GM12878 (cell line): ENCODE measurements around the gene PLA2G3. TPM values are rescaled to one million over a fixed set of nuclear protein-coding genes. Genes with fewer than 3 reads are reported as not detected.

Source experiments
- ATAC-seq: fragments of 200-7000 bp; cut with Tn5 transposase; 3 replicates; pipeline ENCODE4 v1.9.1; 2020; ENCODE audit warnings: mild to moderate bottlenecking, moderate library complexity
- BruUV-seq: library from RNA; stranded (reverse); fragments of 400-500 nt; replicated peaks from 2 replicates; lab custom pipeline; 2021; lab: Mats Ljungman, UMichigan
- CTCF ChIA-PET: fragments of 300-600 bp; sonication (Branson Sonifier 250); formaldehyde crosslinking; extraction: SDS; loops from one replicate; lab custom pipeline; 2021; ENCODE audit warnings: inconsistent platforms; lab: Yijun Ruan, JAX
- POLR2A ChIA-PET: fragments of 350-600 bp; formaldehyde crosslinking; extraction: SDS; loops from one replicate; lab custom pipeline; 2021; ENCODE audit warnings: inconsistent platforms; lab: Charles Lee
- RAD21 ChIA-PET: fragments of 300-600 bp; sonication (Branson Sonifier 250); formaldehyde crosslinking; loops from one replicate; lab custom pipeline; 2023; ENCODE audit warnings: antibody characterized with exemption; ENCODE audit not compliant: unreplicated experiment; lab: Charles Lee
- SMC1A ChIA-PET: fragments of 300-600 bp; sonication (Branson Sonifier 250); formaldehyde crosslinking; loops from one replicate; lab custom pipeline; 2023; ENCODE audit not compliant: unreplicated experiment, uncharacterized antibody; lab: Charles Lee
- DNase-seq: peaks from one replicate; pipeline ENCODE4 v3.0.0-alpha.2; 2011; ENCODE audit warnings: low read depth, low spot score
- FAIRE-seq: peaks from 3 replicates; lab custom pipeline; 2011; peaks lifted over from hg19 to GRCh38; lab: Jason Lieb, UNC
- H2AFZ ChIP-seq: 2 replicates; pipeline ENCODE4 v1.6.0; 2011; ENCODE audit warnings: low read depth, low read length, control low read depth; ENCODE audit not compliant: control insufficient read depth
- H3K27ac ChIP-seq: 2 replicates; pipeline ENCODE4 v1.5.1; 2011; ENCODE audit warnings: control low read depth; ENCODE audit not compliant: control insufficient read depth, insufficient read depth
- H3K27me3 ChIP-seq, 2 experiments: replicated peaks in 1 of 2; 2 replicates each; pipeline versions ENCODE4 v1.6.0 to v1.6.1; 2011; ENCODE audit warnings: low read length in 1 of 2; ENCODE audit not compliant: control insufficient read depth in 2 of 2, insufficient read depth in 2 of 2
- H3K36me3 ChIP-seq, 2 experiments: 2 replicates each; pipeline ENCODE4 v1.5.1; 2011; ENCODE audit warnings: low read length in 1 of 2; ENCODE audit not compliant: control insufficient read depth in 2 of 2, insufficient read depth in 2 of 2
- H3K4me1 ChIP-seq: 2 replicates; pipeline ENCODE4 v1.6.1; 2011; ENCODE audit warnings: mild to moderate bottlenecking, low read length, moderate library complexity, mixed read lengths; ENCODE audit not compliant: control insufficient read depth, insufficient read depth
- H3K4me2 ChIP-seq: 2 replicates; pipeline ENCODE4 v1.6.0; 2011; ENCODE audit warnings: control low read depth; ENCODE audit not compliant: control insufficient read depth, insufficient read depth
- H3K4me3 ChIP-seq: fragments of 200-600 bp; sonication (generic); 2 replicates; pipeline ENCODE4 v1.5.1; 2016
- H3K79me2 ChIP-seq: 2 replicates; pipeline ENCODE4 v1.6.0; 2011; ENCODE audit warnings: low read length; ENCODE audit not compliant: control insufficient read depth, insufficient read depth
- H3K9ac ChIP-seq: 2 replicates; pipeline ENCODE4 v1.8.0; 2011; ENCODE audit warnings: low read length, control low read depth, mixed read lengths; ENCODE audit not compliant: control insufficient read depth, insufficient read depth
- H3K9me3 ChIP-seq: replicated peaks from 3 replicates; pipeline ENCODE4 v1.5.1; 2011; ENCODE audit warnings: mild to moderate bottlenecking, low read length; ENCODE audit not compliant: control insufficient read depth, insufficient read depth
- H4K20me1 ChIP-seq: 2 replicates; pipeline ENCODE4 v1.6.0; 2011; ENCODE audit not compliant: control insufficient read depth, insufficient read depth
- CHD1 ChIP-seq: IDR thresholded peaks from 2 replicates; pipeline ENCODE4 v1.6.1; 2012; ENCODE audit warnings: low read depth, low read length, improper control_type of control experiment
- EGR1 ChIP-seq, 2 experiments: IDR thresholded peaks; 1 replicate in 1 of 2; 2 replicates in 1 of 2; pipeline ENCODE4 v1.6.1; 2011 to 2012; ENCODE audit warnings: low read depth in 2 of 2, low read length in 2 of 2, borderline replicate concordance in 1 of 2, mild to moderate bottlenecking in 1 of 2, moderate library complexity in 1 of 2
- GATAD2B ChIP-seq: fragments of 450-650 bp; conservative IDR thresholded peaks from 2 replicates; pipeline ENCODE4 v1.6.1; 2017; ENCODE audit warnings: low read depth, mild to moderate bottlenecking, moderate library complexity
- IKZF1 ChIP-seq: fragments of 450-650 bp; conservative IDR thresholded peaks from 2 replicates; pipeline ENCODE4 v1.6.1; 2017; ENCODE audit warnings: antibody characterized with exemption, mild to moderate bottlenecking
- KLF5 ChIP-seq: fragments of 450-650 bp; IDR thresholded peaks from 2 replicates; pipeline ENCODE4 v1.6.1; 2014; ENCODE audit warnings: mild to moderate bottlenecking; ENCODE audit not compliant: partially characterized antibody
- LARP7 ChIP-seq: fragments of 450-650 bp; IDR thresholded peaks from 2 replicates; pipeline ENCODE4 v1.6.1; 2017; ENCODE audit warnings: mild to moderate bottlenecking
- MEF2B ChIP-seq: fragments of 450-650 bp; IDR thresholded peaks from 2 replicates; pipeline ENCODE4 v1.6.1; 2018; ENCODE audit warnings: mild to moderate bottlenecking, moderate library complexity; ENCODE audit not compliant: partially characterized antibody, poor library complexity, severe bottlenecking
- PAX5 ChIP-seq: IDR thresholded peaks from 2 replicates; pipeline ENCODE4 v1.6.1; 2011; ENCODE audit warnings: low read depth, low read length, borderline replicate concordance
- POLR2A ChIP-seq: IDR thresholded peaks from 2 replicates; pipeline ENCODE4 v1.6.1; 2011; ENCODE audit warnings: low read depth, mild to moderate bottlenecking, low read length
- RB1 ChIP-seq: fragments of 450-650 bp; formaldehyde crosslinking; IDR thresholded peaks from 2 replicates; pipeline ENCODE4 v1.6.1; 2017; ENCODE audit warnings: mild to moderate bottlenecking, borderline replicate concordance
- SMAD5 ChIP-seq: IDR thresholded peaks from 2 replicates; pipeline ENCODE4 v1.6.1; 2016; ENCODE audit warnings: antibody characterized with exemption, low read depth
- SRF ChIP-seq, 2 experiments: IDR thresholded peaks; 2 replicates each; pipeline ENCODE4 v1.6.1; 2011; ENCODE audit warnings: low read depth in 2 of 2, low read length in 2 of 2, mild to moderate bottlenecking in 1 of 2, moderate library complexity in 1 of 2
- TCF3 ChIP-seq: IDR thresholded peaks from 2 replicates; pipeline ENCODE4 v1.6.1; 2012; ENCODE audit warnings: low read depth, mild to moderate bottlenecking, low read length, borderline replicate concordance; ENCODE audit not compliant: insufficient read depth
- WRNIP1 ChIP-seq: IDR thresholded peaks from 2 replicates; pipeline ENCODE4 v1.6.1; 2011; ENCODE audit warnings: low read depth, low read length, improper control_type of control experiment, borderline replicate concordance
- ZBED1 ChIP-seq: IDR thresholded peaks from 2 replicates; pipeline ENCODE4 v1.6.1; 2016; ENCODE audit warnings: borderline replicate concordance
- ZNF217 ChIP-seq: fragments of 450-650 bp; IDR thresholded peaks from 2 replicates; pipeline ENCODE4 v1.6.1; 2017; ENCODE audit warnings: antibody characterized with exemption, mild to moderate bottlenecking
- ZNF384 ChIP-seq: IDR thresholded peaks from 2 replicates; pipeline ENCODE4 v1.6.1; 2012; ENCODE audit warnings: low read depth, mild to moderate bottlenecking, low read length, improper control_type of control experiment, borderline replicate concordance
- WGBS: methylation state at CpG from one replicate; pipeline ENCODE4 v1.1.6; 2016; ENCODE audit warnings: low lambda C conversion rate; ENCODE audit not compliant: insufficient replicate concordance, insufficient coverage; ENCODE audit errors: missing lambda C conversion rate; 5-methylcytosine and 5-hydroxymethylcytosine counted together
- in situ Hi-C: fragments of 300-500 bp; cut with MboI; formaldehyde crosslinking; loops from 9 replicates; pipeline ENCODE4 v1.14.3; 2018; ENCODE audit warnings: mixed read lengths
- intact Hi-C: fragments of 100-400 bp; cut with micrococcal nuclease; formaldehyde crosslinking; loops from one replicate; pipeline ENCODE4 v1.14.2; 2022; ENCODE audit not compliant: unreplicated experiment
- polyA plus RNA-seq, 11 experiments: library from polyadenylated mRNA; depleted of rRNA in 4 of 11; unstranded in 6 of 11; stranded (reverse) in 5 of 11; fragments of >200 nt; fragmentation: Nextera tagmentation in 4 of 11; fragmentation: Illumina TruSeq in 1 of 11; extraction: Ambion mirVana in 4 of 11; extraction: Trizol in 1 of 11; gene quantifications; 1 replicate in 1 of 11; 2 replicates in 10 of 11; pipeline versions ENCODE4 v1.2.1 to v1.2.3, GENCODE V29; 2011 to 2016; ENCODE audit warnings: inconsistent platforms in 2 of 11, missing spikeins in 2 of 11, low read depth in 1 of 11
- total RNA-seq, 4 experiments: library from RNA; depleted of rRNA in 3 of 4; stranded (reverse); fragments of >200 nt in 3 of 4; fragmentation: Illumina TruSeq in 1 of 4; extraction: Trizol in 1 of 4; gene quantifications; 2 replicates each; pipeline versions ENCODE4 v1.2.1 to v1.2.3, GENCODE V29; 2013 to 2021
- TF ChIP-seq, protein P1 (sequence below): fragments of 450-650 bp; formaldehyde crosslinking; IDR thresholded peaks from 2 replicates; pipeline ENCODE4 v1.5.0; 2022; ENCODE audit warnings: mild to moderate bottlenecking, missing genetic modification characterization
- TF ChIP-seq, protein P2 (sequence below): IDR thresholded peaks from 2 replicates; pipeline ENCODE4 v1.6.1; 2012; ENCODE audit warnings: low read depth, low read length, improper control_type of control experiment

The PLA2G3 gene
- total and polyA plus RNA-seq, 10 of the 15 experiments (the other 5 are each of a cell fraction or from before 2014, with no cell fraction given) = 0.04 TPM; not detected in 9

DNA sequence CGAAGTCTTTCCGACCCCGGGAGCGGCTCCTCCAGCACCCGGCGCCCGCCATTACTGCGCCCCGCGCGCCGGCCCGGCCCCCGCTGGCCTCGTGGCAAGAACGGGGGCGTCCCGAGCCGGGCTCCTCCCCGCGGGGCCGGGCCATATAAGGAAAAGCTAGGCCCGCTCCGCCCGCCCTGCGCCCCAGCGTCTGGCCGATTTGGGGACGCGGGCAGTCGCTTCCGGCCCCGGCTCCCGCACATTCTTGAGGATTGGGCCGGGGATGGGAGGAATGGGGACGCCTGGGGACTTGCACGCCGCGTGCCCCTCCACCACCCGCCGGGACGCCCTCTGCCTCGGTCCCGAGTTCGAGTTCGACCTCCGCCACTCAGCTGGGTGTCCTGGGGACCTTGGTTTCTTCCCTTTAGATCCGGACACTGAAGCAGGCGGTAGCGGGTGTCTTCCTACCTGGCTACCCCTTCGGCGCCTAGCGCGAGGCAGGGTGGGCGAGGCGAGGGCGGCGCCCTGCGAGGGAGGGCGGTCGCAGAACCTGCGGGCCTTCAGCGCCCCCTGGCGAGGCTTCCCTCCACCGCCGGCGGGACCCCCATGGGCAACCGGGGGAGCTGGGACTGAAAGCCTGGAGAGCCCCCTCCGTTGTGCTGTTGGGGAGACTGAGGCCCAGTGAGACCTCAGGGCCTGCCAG, 55.4 kb downstream of the PLA2G3 start:
- peaks cover 11% of the 10 kb centered on the region for H3K79me2 ChIP-seq
- H2AFZ ChIP-seq = peak overlapping the region; percentile 93
- H3K27ac ChIP-seq = peak overlapping the region; percentile 98
- DNase-seq (peak; percentile 43), FAIRE-seq (peak; percentile 7), ATAC-seq (peak; percentile 89)
- CTCF ChIA-PET = interaction anchor here (0.5 to 7.9 kb wide), 34 partner anchors 9 to 452 kb away, joined by 3 to 59 read pairs (median 4); partner anchors contain the start of genes LIMK2, MORC2, SELENOM and TUG1
- H4K20me1 ChIP-seq = no peaks in the 10 kb centered on the region
- peak overlapping the region; percentile 75 for H3K4me2 ChIP-seq
- POLR2A ChIA-PET = interaction anchor here (0.6 to 2.6 kb wide), 5 partner anchors 20 to 1247 kb away, joined by 3 to 7 read pairs (median 3); partner anchors contain the start of genes ASCC2 and TUG1
- no peaks in the 10 kb centered on the region for H3K27me3 ChIP-seq
- H3K36me3 ChIP-seq = peaks cover 0 to 6% of the 10 kb centered on the region in 2 experiments; a peak in 2 of 4 replicates
- SMC1A ChIA-PET = interaction anchor here (0.7 to 2.7 kb wide), 12 partner anchors 11 to 450 kb away, joined by 3 to 11 read pairs (median 4); partner anchors contain the start of genes MORC2 and SLC35E4
- BruUV-seq = TSS peak; percentile 68
- 1% methylated on average over 56 of the region's 69 CpGs for WGBS
- H3K9ac ChIP-seq = peak overlapping the region; percentile 93
- peaks cover 28% of the 10 kb centered on the region for H3K4me1 ChIP-seq
- H3K4me3 ChIP-seq = peak overlapping the region; percentile 90
- RAD21 ChIA-PET = interaction anchor here (1.0 to 3.9 kb wide), 14 partner anchors 9 to 450 kb away, joined by 3 to 34 read pairs (median 6); partner anchors contain the start of genes LIMK2, MORC2, PIK3IP1 and SELENOM
- H3K9me3 ChIP-seq = no peaks in the 10 kb centered on the region
- intact Hi-C loops = loop anchor here (5.0 to 10.0 kb wide), 5 partner anchors 113 to 450 kb away; partner anchors contain the start of genes PIK3IP1 and SLC35E4
- in situ Hi-C loops = loop anchor here (5.0 kb wide), 1 partner anchor 118 kb away; the partner anchor contains the start of genes MORC2 and TUG1
- peak; percentile 91 for TF ChIP-seq LARP7
- TF ChIP-seq SMAD5 = peak; percentile 74
- TF ChIP-seq KLF5 = peak; percentile 61
- TF ChIP-seq PAX5 = no peak
- no peak for TF ChIP-seq ZBED1
- no peak for TF ChIP-seq ZNF384
- peak; percentile 93 for TF ChIP-seq POLR2A
- peak; percentile 81 for TF ChIP-seq IKZF1
- peak in 1 of 2 experiments; percentile 86; a peak in 2 of 3 replicates for TF ChIP-seq EGR1 (IDR thresholded peaks at IDR 0.05; ENCODE audit: borderline replicate concordance in 1 of 2, low read depth in 2 of 2, low read length in 2 of 2)
- TF ChIP-seq ZNF217 = peak; percentile 84; the same call in 1 of the 2 replicates
- TF ChIP-seq CHD1 = peak; percentile 72; the same call in 1 of the 2 replicates
- TF ChIP-seq TCF3 = peak; percentile 47; the same call in 1 of the 2 replicates
- no peak for TF ChIP-seq WRNIP1
- TF ChIP-seq, protein P1, sequence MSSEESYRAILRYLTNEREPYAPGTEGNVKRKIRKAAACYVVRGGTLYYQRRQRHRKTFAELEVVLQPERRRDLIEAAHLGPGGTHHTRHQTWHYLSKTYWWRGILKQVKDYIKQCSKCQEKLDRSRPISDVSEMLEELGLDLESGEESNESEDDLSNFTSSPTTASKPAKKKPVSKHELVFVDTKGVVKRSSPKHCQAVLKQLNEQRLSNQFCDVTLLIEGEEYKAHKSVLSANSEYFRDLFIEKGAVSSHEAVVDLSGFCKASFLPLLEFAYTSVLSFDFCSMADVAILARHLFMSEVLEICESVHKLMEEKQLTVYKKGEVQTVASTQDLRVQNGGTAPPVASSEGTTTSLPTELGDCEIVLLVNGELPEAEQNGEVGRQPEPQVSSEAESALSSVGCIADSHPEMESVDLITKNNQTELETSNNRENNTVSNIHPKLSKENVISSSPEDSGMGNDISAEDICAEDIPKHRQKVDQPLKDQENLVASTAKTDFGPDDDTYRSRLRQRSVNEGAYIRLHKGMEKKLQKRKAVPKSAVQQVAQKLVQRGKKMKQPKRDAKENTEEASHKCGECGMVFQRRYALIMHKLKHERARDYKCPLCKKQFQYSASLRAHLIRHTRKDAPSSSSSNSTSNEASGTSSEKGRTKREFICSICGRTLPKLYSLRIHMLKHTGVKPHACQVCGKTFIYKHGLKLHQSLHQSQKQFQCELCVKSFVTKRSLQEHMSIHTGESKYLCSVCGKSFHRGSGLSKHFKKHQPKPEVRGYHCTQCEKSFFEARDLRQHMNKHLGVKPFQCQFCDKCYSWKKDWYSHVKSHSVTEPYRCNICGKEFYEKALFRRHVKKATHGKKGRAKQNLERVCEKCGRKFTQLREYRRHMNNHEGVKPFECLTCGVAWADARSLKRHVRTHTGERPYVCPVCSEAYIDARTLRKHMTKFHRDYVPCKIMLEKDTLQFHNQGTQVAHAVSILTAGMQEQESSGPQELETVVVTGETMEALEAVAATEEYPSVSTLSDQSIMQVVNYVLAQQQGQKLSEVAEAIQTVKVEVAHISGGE (CRISPR knock-in tag) = no peak
- TF ChIP-seq GATAD2B = peak; percentile 97
- TF ChIP-seq MEF2B = peak; percentile 73
- TF ChIP-seq, protein P2, sequence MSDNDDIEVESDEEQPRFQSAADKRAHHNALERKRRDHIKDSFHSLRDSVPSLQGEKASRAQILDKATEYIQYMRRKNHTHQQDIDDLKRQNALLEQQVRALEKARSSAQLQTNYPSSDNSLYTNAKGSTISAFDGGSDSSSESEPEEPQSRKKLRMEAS = peak; percentile 68
- peak; percentile 93 for TF ChIP-seq RB1
- TF ChIP-seq SRF (IDR thresholded peaks at IDR 0.05; ENCODE audit: low read depth in 2 of 2, low read length in 2 of 2) = peak; percentile 97 to 99
